HG03432 (cell line): ENCODE results near the gene DNLZ.
"Not testable (repeated sequence)": the region's sequence is repeated elsewhere in the genome, so short reads cannot be mapped to it uniquely, and the experiment has no call there.

Source experiments
- ATAC-seq: cut with Tn5 transposase; IDR thresholded peaks from one replicate; pipeline ENCODE4 v1.9.1; 2021; ENCODE audit warnings: mild to moderate bottlenecking, moderate library complexity; ENCODE audit not compliant: unreplicated experiment

The DNLZ gene

GRCh38 chr9:136361754-136362449, 1.6 kb downstream of the DNLZ start:
- ATAC-seq, result no peak

DNA sequence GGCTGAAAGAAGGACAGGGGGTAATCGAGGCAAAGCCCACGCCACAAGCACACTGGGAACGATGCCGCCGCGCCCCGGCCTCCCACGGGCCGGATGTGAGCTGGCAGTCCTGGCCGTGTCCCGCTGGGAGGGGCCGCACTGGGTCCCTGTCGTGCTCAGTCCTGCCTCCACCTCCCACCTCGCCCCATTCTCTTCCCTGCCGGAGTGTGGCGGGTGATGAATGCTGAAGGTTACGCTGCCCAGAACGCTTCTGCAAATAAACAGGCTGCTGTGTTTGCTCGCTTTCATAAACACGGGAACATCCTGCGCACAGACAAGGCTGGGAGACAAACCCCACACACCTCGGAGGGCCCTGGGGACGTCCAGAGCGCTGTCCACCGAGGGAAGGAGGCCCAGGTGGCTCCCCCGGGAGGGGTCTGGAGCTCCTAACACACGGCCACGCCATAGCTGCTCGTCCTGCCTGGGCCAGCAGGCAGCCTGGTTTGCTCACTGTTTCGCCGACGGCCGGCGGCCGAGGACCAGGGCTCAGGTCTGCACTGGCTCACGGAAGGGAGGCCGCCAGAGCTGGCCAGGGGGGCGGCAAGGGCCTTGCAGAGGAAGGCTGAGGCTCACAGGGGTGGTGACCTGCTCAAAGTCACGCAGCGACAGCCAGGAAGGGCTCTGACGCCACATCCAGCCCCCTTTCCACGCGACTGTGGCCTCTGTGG, 2.3 kb downstream of the DNLZ start:
- ATAC-seq, result no peak

DNA sequence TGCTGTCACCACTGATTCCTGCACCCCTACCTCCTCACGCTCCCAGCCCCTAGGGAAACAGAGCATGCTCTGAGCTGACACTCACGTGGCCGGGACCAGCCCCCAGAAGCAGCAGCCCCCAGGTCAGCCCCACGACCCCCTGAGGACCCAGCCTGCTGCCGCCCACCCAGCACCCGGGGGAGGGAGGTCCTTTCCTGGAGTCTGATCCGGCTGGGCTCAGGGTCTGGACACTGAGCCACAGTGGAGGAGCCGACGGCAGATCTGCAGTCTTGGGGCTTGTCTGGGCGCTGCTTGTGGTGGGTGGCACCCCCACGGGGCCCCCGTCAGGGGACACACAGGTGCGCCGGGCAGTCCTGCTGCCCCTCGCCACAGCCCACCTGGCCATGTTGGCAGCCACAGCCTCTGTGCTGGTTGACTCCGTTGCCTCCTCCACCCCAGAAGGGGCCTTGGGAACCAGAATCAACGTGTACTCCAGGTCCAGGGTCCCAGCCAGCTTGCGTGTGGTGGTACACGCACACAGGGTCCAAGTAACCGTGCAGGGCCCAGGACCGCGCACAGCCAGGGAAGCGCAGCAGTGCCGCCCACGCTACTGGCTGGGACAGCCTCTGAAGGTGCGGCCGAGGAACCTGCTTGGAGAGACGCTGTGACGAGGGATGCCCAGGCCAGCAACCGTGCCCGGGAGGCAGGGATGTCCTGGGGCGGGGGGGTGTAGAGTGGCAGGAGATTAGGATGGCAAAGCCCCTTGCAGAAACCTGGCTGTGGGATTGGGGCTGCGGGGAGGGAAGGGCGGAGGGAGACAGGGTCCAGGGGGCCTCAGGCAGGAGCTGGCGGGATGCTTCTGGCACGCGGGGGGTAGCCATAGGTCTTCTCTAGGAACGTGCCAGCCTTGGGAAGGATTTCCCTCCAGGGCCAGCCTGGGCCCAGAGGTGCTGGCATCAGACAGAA, 3.5 kb downstream of the DNLZ start:
- ATAC-seq, result no peak

DNA sequence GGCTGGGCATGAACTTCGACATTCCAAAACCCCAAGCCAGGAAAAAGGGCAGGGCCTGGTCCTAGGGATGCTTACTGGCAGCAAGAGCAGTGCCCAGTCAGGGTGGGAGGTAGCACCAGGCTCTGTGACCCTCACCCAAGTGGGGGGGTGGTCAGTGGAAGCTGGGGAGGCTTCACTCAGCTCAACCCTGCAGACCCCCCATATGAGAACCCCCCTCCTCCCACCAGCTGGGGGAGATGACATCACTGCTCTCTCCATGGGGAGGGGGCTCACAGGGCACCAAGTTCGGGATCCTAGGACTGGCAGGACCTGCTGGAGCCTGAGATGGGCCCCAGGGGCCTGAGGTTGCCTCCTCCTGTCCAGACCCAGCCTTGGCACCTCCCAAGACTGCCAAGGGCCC, 4.7 kb downstream of the DNLZ start:
- no peak for ATAC-seq

- ATAC-seq, result no peak
These were observed 5.5 kb downstream of the DNLZ start for GRCh38 chr9:136358016-136358415.

DNA sequence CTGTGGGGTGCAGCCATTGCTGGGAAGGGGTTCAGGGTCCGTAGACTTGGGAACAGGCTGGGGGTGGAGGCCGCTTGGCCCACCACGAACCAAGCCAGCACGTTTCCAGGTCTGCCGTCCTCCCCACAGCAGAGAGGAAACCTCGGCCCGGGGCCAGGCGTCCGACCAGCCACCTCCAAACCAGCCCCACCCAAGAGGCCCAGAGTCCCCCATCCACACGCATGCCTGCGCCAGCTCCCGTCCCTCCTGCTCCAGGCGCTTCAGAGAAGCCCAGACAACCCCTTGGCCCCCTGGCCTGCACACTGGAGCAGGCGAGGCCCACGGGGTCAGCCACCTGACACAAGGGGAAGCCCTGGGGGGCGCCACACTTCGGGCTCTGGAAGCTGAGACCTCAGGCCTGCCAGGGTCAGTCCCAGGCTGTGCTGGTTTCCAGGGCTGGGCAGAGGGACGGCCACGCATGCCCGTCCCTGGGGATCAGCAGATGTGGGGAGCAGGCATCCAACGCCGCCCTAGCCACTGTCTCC, 6.3 kb downstream of the DNLZ start:
- ATAC-seq, result no peak

- ATAC-seq, result no peak
These were observed 7.7 kb downstream of the DNLZ start for GRCh38 chr9:136355616-136356557.

DNA sequence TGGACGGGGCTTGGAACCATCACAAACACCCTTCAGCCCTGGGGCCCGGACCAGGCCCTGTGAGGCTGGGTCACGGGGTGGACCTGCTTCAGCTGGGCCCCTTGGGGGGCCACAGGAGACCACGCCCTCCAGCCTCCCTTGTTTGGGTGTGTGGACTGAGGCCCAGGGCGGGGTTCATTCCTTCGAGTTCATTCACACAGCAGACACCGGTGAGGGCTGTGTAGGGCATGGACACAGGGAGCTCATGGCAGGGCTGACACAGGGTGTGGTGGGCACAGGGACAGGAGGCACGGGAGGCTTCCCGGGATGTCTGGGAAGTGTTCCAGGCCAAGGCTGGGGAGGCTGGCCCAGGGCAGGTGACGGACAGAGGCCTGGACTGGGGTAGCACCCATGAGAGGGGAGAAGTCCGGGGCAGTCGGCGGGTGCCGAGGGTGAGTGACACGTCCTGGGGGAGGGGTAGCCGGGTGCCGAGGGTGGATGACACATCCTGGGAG, 8.9 kb downstream of the DNLZ start:
- no peak for ATAC-seq

DNA sequence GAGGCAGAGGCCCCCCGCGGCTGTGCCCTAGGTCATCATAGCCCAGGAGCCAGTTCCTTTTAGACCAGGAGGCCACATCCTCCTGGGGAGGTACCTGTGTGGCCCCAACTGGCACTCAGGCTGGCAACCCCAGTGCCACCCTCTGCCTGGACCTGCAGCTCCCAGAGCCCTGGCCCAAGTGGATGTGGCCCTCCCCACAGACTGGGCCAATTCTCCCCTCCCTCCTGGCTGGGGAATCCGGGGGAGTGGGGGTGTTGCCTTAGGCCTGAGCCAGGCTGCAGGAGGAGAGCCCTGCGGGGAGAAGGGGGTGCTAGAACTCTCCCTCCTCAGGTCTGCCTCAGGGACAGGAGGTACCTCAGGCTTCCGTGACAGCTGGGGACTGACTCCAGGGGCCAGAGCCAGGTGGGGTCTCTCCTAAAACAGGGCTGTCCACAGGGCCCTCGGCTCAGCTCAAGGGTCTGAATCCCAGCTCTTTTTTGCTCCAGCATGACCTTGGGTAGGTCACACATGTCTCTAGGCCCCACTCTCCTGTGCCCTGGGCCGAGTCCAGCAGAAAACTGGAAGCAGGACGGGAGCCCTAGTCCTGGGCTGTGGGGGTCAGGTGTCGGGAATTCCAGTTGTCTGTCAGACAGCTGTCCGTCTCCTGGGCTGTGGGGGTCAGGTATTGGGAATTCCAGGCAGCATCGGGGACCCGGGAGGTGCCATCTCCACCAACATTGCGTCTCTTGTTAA, 9.6 kb downstream of the DNLZ start:
- no peak for ATAC-seq

DNA sequence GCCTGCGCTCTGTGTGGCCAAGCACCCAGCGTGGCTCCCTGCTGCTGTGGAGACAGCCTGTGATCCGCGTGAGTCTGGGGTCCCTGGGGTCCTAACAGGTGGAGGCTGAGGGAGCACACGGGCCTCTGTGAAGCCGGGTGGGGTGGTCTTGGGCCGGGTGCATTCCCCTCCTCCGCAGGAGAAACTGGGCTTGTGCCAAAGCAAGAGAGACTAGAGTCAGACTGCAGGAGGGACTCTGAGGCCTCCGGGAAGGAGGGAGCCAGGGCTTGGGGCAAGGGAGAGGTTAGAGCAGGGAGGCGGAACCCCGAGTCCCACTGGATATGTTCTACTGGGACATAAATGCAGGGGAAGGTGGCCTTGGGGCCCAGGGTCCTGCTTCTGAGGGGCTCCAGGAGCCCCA, 10.5 kb downstream of the DNLZ start:
- ATAC-seq, result no peak

- no peak for ATAC-seq
These were observed 10.9 kb downstream of the DNLZ start for GRCh38 chr9:136352682-136353081.

DNA sequence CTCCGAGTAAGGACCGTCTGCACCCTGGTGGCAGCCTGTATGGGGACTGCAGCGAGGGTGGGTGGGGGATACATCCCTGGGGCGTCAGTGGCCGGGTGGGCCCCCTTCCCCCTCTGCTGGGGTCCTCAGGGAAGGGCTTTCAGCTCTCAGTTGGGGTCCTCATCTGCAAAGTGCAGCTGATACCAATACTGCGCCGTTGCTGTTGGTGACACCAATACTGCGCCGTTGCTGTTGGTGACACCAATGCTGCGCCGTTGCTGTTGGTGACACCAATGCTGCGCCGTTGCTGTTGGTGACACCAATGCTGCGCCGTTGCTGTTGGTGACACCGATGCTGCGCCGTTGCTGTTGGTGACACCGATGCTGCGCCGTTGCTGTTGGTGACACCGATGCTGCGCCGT, 11.7 kb downstream of the DNLZ start:
- ATAC-seq, result not testable (repeated sequence)

DNA sequence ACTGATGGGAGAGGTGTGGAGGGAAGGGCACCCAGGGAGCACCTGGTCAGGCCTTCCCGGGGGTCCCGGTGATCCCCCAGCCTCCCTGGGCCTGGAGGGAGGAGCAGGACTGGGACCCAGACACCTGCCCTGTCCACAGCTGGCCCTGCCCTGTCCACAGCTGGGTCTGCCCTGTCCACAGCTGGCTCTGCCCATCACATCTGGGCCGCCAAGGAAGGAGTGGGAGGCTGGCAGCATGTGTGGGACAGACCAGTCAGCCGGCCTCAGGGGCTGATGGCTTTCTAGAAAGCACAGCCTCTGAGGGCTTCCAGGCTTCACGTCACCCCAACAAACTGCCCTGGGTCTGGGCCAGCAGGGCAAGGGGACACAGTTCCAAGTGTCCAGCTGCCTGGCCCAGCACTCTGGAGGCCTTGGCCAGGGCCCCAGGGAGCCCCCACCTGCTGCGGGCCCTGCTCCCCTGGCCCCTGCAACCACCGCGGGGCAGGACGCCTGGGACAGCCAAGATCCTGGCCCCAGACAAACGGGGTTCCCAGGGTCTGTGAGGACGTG, 12.2 kb downstream of the DNLZ start:
- no peak for ATAC-seq

- no peak for ATAC-seq
These were observed 14.0 kb downstream of the DNLZ start for GRCh38 chr9:136349546-136349945.

- ATAC-seq, result no peak
These were observed 14.9 kb downstream of the DNLZ start for GRCh38 chr9:136348691-136349090.

DNA sequence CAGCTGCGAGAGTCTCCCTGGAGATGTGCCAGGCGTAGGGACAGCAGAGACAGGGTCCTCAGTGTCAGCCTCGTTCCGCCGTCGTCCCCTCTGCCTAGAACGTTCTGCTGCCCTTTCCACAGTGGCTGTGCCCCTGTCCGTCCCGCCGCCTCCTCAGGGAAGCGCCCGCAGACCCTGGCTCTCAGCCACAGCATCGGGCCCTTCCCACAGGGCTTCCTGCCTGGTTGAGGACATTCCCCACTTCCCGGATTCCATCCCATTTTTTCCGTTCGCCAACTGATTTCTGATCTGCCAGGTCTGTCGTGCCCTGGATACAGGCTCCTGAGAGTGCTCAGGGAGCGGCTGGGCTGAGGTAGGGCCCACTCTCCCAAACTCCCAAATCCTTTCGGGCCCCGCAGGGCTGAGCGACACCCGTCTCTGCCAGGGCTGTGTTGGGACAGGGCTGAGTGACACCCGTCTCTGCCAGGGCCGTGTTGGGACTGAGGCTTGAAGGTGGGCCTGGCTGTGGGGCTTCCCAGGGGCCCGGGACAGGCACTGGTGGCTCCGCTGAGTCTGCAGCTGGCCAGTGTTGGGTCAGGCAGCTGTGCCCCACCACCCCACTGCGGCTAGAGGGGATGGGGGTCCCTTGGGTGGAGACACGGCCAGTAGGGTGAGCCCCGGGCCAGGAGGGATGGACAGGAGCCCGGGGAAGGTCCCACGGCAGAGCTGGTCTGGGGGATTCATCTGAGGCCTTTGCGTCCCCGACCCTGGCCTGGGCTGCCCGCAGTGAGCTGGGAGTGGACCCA, 15.9 kb downstream of the DNLZ start:
- no peak for ATAC-seq

DNA sequence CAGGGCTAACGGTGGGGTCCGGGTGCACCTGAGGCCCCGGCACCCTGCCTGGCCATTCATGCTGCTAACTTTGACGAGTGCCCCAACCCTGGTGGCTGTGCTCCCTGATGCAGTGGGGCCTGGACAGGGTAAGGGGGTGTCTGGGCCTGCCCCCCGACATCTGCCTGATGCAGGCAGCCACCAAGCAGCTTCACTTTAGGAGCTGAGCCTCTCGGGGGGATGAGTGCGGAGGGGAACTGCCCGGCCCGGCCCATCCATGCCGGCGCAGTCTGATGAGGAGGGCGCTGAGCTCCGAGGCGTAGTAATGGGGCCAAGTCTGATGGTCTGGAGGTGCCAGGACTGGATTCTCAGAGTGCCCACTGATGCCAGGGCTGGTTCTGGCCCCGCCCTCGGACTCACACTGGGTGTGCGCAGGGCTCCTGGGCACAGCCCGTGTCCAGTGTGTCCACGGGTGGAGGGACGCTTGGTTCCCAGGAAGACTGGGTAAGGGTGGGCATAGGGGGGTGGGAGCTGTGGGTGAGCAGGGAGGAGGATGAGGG, 16.5 kb downstream of the DNLZ start:
- no peak for ATAC-seq

- no peak for ATAC-seq
These were observed 17.4 kb downstream of the DNLZ start for GRCh38 chr9:136346157-136346481.
